ENCODE results near the gene SLC51B. TPM values are rescaled to one million over a fixed set of nuclear protein-coding genes. Genes with fewer than 3 reads are reported as not detected.
A peak's percentile ranks its signal among the peaks of the same experiment; 100 is the strongest.
"Not testable (repeated sequence)": the region's sequence is repeated elsewhere in the genome, so short reads cannot be mapped to it uniquely, and the experiment has no call there.

Gene SLC51B
- total RNA-seq, 1 donor from 2014 or later, result 1.4 TPM

GRCh38 chr15:65042776-65043327 is 2.3 kb upstream of the SLC51B start:
- no peak for DNase-seq

GRCh38 chr15:65044218-65044617 is 969 bp upstream of the SLC51B start:
- DNase-seq, result not testable (repeated sequence)

GRCh38 chr15:65048241-65048640 is 3.1 kb downstream of the SLC51B start:
- no peak for DNase-seq

- peak; percentile 94 for DNase-seq
Measured at GRCh38 chr15:65049418-65049840, 4.2 kb downstream of the SLC51B start.

GRCh38 chr15:65050270-65050669 is 5.1 kb downstream of the SLC51B start:
- no peak for DNase-seq

- DNase-seq, result peak; percentile 37
Measured at GRCh38 chr15:65051266-65051665, 6.1 kb downstream of the SLC51B start.

- no peak for DNase-seq
Measured at GRCh38 chr15:65052956-65053355, 7.8 kb downstream of the SLC51B start.

- peak; percentile 87 for DNase-seq
Measured at GRCh38 chr15:65054333-65055200, 9.4 kb downstream of the SLC51B start.

- no peak for DNase-seq
Measured at GRCh38 chr15:65055201-65055870, 10.1 kb downstream of the SLC51B start.

GRCh38 chr15:65056106-65056505 is 10.9 kb downstream of the SLC51B start:
- no peak for DNase-seq

- no peak for DNase-seq
Measured at GRCh38 chr15:65056868-65057548, 11.8 kb downstream of the SLC51B start.

GRCh38 chr15:65057549-65057940 is 12.4 kb downstream of the SLC51B start:
- DNase-seq, result no peak

- no peak for DNase-seq
Measured at GRCh38 chr15:65058394-65059368, 13.5 kb downstream of the SLC51B start.

GRCh38 chr15:65059369-65059750 is 14.2 kb downstream of the SLC51B start:
- DNase-seq, result no peak

GRCh38 chr15:65059931-65060596 is 14.9 kb downstream of the SLC51B start:
- DNase-seq, result no peak

- DNase-seq, result no peak
Measured at GRCh38 chr15:65060641-65061397, 15.6 kb downstream of the SLC51B start.

- no peak for DNase-seq
Measured at GRCh38 chr15:65062061-65062460, 16.9 kb downstream of the SLC51B start.

- DNase-seq, result no peak
Measured at GRCh38 chr15:65062726-65063125, 17.5 kb downstream of the SLC51B start.

- no peak for DNase-seq
Measured at GRCh38 chr15:65066001-65066634, 20.9 kb downstream of the SLC51B start.

Data from tongue (tissue), 2 donors.